Hematopoietic multipotent progenitor cell treated with erythropoietin and hydrocortisone succinate and interleukin-3 and kit ligand, for 15 days (in vitro differentiated cells): ENCODE data around the gene KCNK13.

Experiments
- DNase-seq: peaks from one replicate; pipeline ENCODE4 v3.0.0-alpha.2; 2015; ENCODE audit warnings: low spot score

The KCNK13 gene

GRCh38 chr14:90132821-90133570, 71.2 kb downstream of the KCNK13 start:
- no peak for DNase-seq

GRCh38 chr14:90136904-90137303, 75.1 kb downstream of the KCNK13 start:
- no peak for DNase-seq

GRCh38 chr14:90137807-90138206, 76.0 kb downstream of the KCNK13 start:
- DNase-seq = no peak

- DNase-seq = no peak
Observed at GRCh38 chr14:90139199-90139598, 77.4 kb downstream of the KCNK13 start.

GRCh38 chr14:90140298-90140955, 78.6 kb downstream of the KCNK13 start:
- no peak for DNase-seq

GRCh38 chr14:90140956-90141316, 79.1 kb downstream of the KCNK13 start:
- DNase-seq = no peak

GRCh38 chr14:90153429-90153828, 91.6 kb downstream of the KCNK13 start:
- no peak for DNase-seq

GRCh38 chr14:90154110-90154509, 92.3 kb downstream of the KCNK13 start:
- no peak for DNase-seq

- no peak for DNase-seq
Observed at GRCh38 chr14:90159146-90159545, 97.4 kb downstream of the KCNK13 start.

GRCh38 chr14:90159688-90160087, 97.9 kb downstream of the KCNK13 start:
- DNase-seq = no peak

- no peak for DNase-seq
Observed at GRCh38 chr14:90161129-90161528, 99.3 kb downstream of the KCNK13 start.

- DNase-seq = no peak
Observed at GRCh38 chr14:90168425-90169105, 106.8 kb downstream of the KCNK13 start.

- DNase-seq = no peak
Observed at GRCh38 chr14:90175631-90176030, 113.8 kb downstream of the KCNK13 start.

- DNase-seq = no peak
Observed at GRCh38 chr14:90177539-90178189, 115.9 kb downstream of the KCNK13 start.

GRCh38 chr14:90179357-90179756, 117.6 kb downstream of the KCNK13 start:
- DNase-seq = no peak

- no peak for DNase-seq
Observed at GRCh38 chr14:90179809-90180779, 118.3 kb downstream of the KCNK13 start.

- DNase-seq = no peak
Observed at GRCh38 chr14:90184094-90184493, 122.3 kb downstream of the KCNK13 start.

GRCh38 chr14:90184571-90185266, 122.9 kb downstream of the KCNK13 start:
- no peak for DNase-seq

- DNase-seq = no peak
Observed at GRCh38 chr14:90188588-90188987, 126.8 kb downstream of the KCNK13 start.

GRCh38 chr14:90191154-90191553, 129.4 kb downstream of the KCNK13 start:
- no peak for DNase-seq

GRCh38 chr14:90191585-90191984, 129.8 kb downstream of the KCNK13 start:
- DNase-seq = no peak
